GM21390 (cell line): ENCODE data around the gene CMSS1.
A peak's percentile ranks its signal among the peaks of the same experiment; 100 is the strongest.

ENCODE experiments used
- ATAC-seq: cut with Tn5 transposase; IDR thresholded peaks from one replicate; pipeline ENCODE4 v1.9.1; 2021; ENCODE audit not compliant: unreplicated experiment

Gene CMSS1

DNA sequence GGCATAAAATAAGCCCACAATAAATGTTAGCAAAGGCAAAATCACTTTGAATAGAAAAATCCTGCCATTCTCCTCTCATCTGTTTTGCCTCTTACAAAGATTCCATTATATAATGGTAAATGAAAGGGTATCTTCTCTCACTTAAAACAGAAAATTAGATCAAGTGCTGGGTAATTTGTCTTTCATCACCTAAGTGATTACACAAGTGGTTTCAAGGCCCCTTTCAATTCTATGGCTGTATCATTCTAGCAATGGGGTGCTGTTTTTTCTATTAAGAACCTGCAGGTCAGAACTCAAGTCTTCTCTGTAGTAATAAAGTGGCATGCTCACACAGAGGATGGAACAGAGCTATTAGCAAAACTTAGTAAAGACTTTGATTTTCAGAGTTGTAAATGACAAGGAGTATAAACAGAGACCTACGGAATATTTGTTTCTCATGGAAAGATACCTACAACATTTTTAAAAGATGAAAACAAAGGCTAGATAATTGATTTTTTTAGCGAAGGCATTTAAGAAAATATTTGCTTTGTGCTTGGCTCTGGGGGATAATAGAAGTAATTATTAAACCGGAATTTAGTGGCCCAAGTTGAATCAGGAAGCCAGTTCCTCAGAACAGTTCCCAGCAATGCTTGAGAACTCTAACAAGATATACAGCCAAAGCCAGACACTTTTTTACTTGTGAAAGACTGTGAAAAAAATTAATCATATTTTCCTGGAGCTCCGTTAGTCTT, 137.4 kb downstream of the CMSS1 start:
- ATAC-seq: no peak

DNA sequence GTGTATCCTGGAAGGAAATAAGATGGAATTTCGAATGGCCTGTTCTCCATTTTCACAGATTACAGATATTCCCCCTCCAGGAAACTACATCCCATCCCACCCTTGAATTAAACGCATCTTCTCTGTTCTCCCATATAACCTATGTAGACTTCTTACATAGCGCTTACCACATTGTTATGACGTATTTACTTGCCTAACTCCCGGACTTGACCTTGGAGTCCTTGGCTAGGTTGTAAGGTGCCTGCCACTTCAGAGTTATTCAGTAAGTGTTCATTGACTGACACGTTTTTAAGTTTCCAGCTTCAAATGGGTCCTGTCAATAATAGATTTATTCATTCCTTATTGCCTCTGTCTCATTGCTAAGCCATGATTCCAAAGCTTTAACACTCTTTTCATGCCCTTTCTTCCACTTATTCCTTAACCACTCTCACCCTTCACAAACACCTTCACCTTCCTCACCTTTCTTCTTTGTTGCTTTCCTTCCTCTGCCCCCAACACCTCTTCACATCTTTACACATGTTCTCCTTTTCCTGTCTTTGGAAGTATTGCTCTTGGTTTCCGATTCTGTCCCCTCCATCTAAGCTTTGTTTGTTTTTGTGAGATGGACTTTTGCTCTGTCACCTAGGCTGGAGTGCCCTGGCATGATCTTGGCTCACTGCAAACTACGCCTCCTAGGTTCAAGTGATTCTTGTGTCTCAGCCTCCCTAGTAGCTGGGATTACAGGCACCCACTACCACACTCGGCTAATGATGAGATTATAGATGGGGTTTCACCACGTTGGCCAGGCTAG, 138.3 kb downstream of the CMSS1 start:
- ATAC-seq: no peak

GRCh38 chr3:99957151-99957796, 139.6 kb downstream of the CMSS1 start:
- ATAC-seq: no peak

GRCh38 chr3:99958222-99958912, 140.7 kb downstream of the CMSS1 start:
- no peak for ATAC-seq

DNA sequence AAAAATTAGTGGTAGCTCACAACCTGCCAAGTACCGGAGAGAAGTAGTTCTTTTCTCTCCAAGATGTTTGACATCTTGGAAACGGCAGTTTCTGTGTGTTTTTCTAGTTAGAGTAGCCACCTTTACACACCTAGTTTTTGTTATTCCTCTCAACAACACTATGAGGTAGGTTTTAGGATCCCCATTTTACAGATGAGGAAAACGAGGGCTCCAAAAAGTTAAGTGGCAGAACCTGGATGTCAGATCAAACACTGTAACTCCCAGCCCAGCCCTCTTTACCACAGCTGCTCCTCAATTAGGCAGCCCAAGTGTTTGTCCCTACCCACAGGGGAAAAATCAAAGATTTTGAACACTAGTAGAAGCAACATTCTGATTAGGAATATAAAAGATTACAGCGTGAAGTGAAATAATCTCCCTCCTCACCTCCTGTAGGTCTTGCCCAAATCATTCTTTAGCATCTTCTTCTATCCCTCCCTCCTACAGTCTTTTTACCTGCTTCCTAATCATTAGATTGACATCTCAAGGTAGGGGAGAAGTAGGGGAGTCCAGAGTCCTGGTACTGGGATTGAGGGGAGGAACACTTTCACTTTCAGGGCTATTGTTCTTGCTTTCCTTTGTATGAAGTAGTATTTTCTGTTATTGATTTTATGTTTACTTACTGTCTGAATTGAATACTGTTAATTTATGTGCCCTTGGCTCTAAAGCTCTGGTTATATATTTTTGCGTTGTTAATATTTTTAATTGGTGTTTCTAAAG, 142.6 kb downstream of the CMSS1 start:
- ATAC-seq: no peak

DNA sequence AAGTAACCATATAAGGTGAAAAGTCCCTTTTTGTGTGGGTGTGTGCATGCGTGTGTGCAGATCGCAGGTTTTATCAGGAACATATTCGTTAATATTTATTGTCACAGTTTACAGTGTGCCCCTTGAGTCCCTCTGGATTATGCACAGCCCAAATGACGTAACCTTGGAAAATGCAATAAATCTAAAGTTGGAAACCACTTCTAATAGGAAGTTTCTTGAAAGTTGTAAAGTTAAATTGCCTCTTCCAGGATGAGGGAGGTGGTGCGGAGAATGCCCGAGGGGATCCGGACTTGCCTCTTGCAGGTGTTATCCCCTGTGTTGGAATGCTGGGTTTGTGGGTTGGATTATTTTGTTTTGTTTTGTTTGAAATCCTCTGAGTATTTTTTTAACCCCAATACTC, 143.3 kb downstream of the CMSS1 start:
- no peak for ATAC-seq

- ATAC-seq: no peak
Measured at GRCh38 chr3:99961756-99962515, 144.3 kb downstream of the CMSS1 start.

GRCh38 chr3:99962703-99963102, 145.0 kb downstream of the CMSS1 start:
- no peak for ATAC-seq

- no peak for ATAC-seq
Measured at GRCh38 chr3:99965077-99965476, 147.4 kb downstream of the CMSS1 start.

GRCh38 chr3:99965681-99966408, 148.2 kb downstream of the CMSS1 start:
- no peak for ATAC-seq

GRCh38 chr3:99966662-99967416, 149.2 kb downstream of the CMSS1 start:
- ATAC-seq: no peak

DNA sequence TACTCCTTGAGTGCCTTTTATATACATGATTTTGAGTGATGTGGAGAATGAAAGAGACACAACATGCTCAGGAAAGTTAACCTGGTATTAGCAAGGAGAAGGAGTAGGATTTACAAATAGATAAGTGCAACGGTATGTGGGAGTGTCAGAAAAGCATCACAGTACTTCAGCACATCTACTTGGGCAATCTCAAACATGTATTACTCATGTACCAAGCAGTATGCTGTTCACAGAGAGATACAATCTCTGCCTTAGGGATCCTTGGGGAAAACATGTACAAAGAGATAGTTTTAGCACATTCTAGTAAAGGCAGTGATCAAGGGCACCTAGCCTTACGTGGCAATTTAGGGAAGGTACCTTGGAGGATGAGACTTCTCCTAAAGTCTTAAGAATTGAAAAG, 150.1 kb downstream of the CMSS1 start:
- ATAC-seq: no peak

DNA sequence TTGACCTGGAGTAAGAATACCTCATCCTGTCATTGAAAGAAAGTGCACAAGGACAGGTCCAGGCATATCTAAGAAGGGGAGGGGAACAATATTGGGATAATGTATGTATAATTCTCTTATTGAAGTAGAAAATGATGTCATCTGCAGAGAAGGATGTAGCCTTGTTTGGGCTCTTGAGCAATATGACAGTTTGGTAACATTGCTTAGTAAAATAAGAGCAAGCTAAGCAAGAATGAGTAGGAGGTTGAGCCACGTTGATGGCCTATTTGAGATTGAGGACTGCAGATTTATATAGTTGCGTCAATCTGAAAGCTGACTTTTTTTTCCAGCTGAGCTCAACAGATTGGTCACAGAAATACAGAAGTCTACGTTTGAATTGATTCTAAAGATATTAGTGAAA, 151.5 kb downstream of the CMSS1 start:
- ATAC-seq: no peak

- ATAC-seq: peak; percentile 99
Measured at GRCh38 chr3:99970198-99970597, 152.5 kb downstream of the CMSS1 start.

DNA sequence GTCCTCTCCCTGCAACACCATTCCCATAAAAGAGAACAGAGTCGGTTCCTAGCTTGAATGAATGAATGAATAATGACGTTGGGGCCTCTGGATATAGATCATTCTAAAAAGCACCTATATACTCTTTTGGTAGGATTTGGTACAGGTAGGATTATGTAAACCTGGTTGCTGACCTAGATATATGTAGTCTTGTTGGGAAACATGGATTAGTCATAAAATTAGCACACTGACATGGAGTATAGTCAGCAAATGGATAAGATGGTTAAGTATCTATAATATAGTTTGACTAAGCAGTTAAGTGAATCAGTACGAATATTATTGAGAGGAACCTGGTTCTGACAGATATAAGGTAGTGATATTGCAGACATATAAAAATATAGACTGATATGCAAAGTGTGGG, 154.1 kb downstream of the CMSS1 start:
- no peak for ATAC-seq

DNA sequence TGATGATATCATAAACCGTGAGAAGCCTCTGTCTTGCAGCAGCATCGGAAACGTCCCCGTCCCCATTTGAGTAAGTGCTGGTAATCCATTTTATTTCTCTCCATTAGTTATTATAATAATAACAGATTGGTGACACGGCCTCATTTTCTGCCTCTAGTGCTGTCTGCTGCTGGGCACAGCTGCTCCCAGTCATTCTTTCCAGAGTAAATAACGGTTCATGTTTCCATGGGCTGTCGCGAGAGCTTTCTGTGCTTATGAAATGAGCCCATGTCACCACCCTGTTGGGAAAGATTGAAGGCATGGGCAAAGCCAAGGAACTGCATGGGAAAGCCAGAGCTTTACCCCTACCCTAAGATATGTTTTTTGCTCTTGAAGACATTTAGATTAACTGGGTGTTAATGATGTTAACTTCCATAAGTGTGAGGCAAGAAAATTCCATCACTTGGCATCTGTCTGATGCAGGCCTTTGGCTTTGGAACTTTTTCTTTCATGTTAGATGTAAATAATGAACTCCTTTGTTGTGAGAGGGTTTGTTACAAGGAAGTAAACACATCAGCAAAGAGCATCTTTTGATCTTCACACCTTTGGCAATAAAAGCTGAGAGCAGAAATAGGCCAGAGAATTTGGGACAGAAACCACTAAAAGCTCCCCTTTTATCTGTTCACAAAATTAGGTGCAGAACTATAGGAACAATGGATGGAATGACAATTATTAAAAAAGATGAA, 154.9 kb downstream of the CMSS1 start:
- no peak for ATAC-seq

- ATAC-seq: no peak
Measured at GRCh38 chr3:99974989-99975388, 157.3 kb downstream of the CMSS1 start.

- ATAC-seq: no peak
Measured at GRCh38 chr3:99976584-99976983, 158.9 kb downstream of the CMSS1 start.
